Smooth muscle cell (in vitro differentiated cells): ENCODE results near the gene KRTAP15-1. TPM values are rescaled to one million over a fixed set of nuclear protein-coding genes. Genes with fewer than 3 reads are reported as not detected.

Experiments used
- DNase-seq: peaks from one replicate; lab custom pipeline; 2025; ENCODE audit not compliant: unreplicated experiment; lab: John Stamatoyannopoulos, UW
- H2AFZ ChIP-seq: fragments of 200-600 bp; sonication (generic); 2 replicates; pipeline ENCODE4 v1.6.0; 2016; ENCODE audit warnings: antibody characterized with exemption, low read depth, mild to moderate bottlenecking
- H3F3A ChIP-seq: fragments of 200-600 bp; sonication (generic); 2 replicates; pipeline ENCODE4 v1.6.0; 2017; ENCODE audit warnings: antibody characterized with exemption, low read depth
- H3K27ac ChIP-seq: fragments of 200-600 bp; sonication (generic); 2 replicates; pipeline ENCODE4 v1.5.1; 2016; ENCODE audit warnings: low read depth, mild to moderate bottlenecking
- H3K27me3 ChIP-seq: fragments of 200-600 bp; sonication (generic); 2 replicates; pipeline ENCODE4 v1.6.1; 2016; ENCODE audit warnings: low read depth, mild to moderate bottlenecking
- H3K36me3 ChIP-seq: fragments of 200-600 bp; sonication (generic); 2 replicates; pipeline ENCODE4 v1.5.1; 2016; ENCODE audit warnings: low read depth
- H3K4me1 ChIP-seq: fragments of 200-600 bp; sonication (generic); 2 replicates; pipeline ENCODE4 v1.5.1; 2016; ENCODE audit warnings: low read depth
- H3K4me2 ChIP-seq: fragments of 200-600 bp; sonication (generic); 2 replicates; pipeline ENCODE4 v1.6.0; 2016; ENCODE audit warnings: mild to moderate bottlenecking
- H3K4me3 ChIP-seq: fragments of 200-600 bp; sonication (generic); 2 replicates; pipeline ENCODE4 v1.5.1; 2016; ENCODE audit warnings: mild to moderate bottlenecking
- H3K79me2 ChIP-seq: fragments of 200-600 bp; sonication (generic); 2 replicates; pipeline ENCODE4 v1.6.0; 2016; ENCODE audit warnings: low read depth, mild to moderate bottlenecking
- H3K9ac ChIP-seq: fragments of 200-600 bp; sonication (generic); 2 replicates; pipeline ENCODE4 v1.6.0; 2016; ENCODE audit warnings: low read depth
- H3K9me3 ChIP-seq: fragments of 200-600 bp; sonication (generic); replicated peaks from 2 replicates; pipeline ENCODE4 v1.5.1; 2016; ENCODE audit warnings: low read depth
- H4K20me1 ChIP-seq: fragments of 200-600 bp; sonication (generic); 2 replicates; pipeline ENCODE4 v1.6.0; 2016; ENCODE audit warnings: low read depth
- CTCF ChIP-seq: fragments of 200-600 bp; sonication (generic); IDR thresholded peaks from 2 replicates; pipeline ENCODE4 v1.5.1; 2017; ENCODE audit warnings: borderline replicate concordance, mild to moderate bottlenecking, antibody characterized with exemption; ENCODE audit not compliant: insufficient read depth, poor library complexity, severe bottlenecking
- WGBS: methylation state at CpG from one replicate; pipeline ENCODE4 v1.1.7; 2016; ENCODE audit warnings: low lambda C conversion rate; 5-methylcytosine and 5-hydroxymethylcytosine counted together
- polyA plus RNA-seq: library from polyadenylated mRNA; unstranded; fragments of >200 nt; fragmentation: Nextera tagmentation; extraction: Ambion mirVana; gene quantifications from 2 replicates; pipeline ENCODE4 v1.2.1, GENCODE V29; 2016
- total RNA-seq: library from RNA; depleted of rRNA; stranded (reverse); fragments of >200 nt; gene quantifications from 2 replicates; pipeline ENCODE4 v1.2.3, GENCODE V29; 2014

KRTAP15-1 gene
- total and polyA plus RNA-seq, 2 experiments from 2014 or later = not detected

DNA sequence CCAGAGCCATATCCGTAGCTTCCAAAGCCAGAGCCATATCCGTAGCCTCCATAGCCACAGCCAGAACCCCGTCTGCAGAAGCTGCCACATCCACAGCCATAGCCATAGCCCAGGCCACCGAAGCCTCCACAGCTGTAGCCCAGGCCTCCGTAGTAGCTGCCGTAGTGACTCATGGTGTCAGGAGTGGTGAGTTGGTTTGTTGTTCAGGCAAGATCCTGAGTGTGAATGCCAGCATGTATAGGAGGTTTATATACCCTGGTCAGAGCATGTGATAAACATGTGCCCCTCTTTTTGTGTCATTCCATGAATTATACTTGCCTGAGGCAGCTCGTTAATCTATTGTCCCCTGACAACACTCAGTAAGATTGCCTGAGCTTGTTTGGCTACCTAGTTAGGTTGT is 40.1 kb downstream of the KRTAP15-1 start, which contains the start of gene KRTAP19-1:
TSS of gene KRTAP19-1 (minus strand) at position 223 of the 400 bp plus-strand sequence. CDS start at position 173, 50 bp downstream.
- Histone ChIP-seq H2AFZ (no peak within 1 kb of the TSS), H3K4me3 (no peak within 1 kb of the TSS), H3F3A (no peaks in the 10 kb centered on the region), H3K36me3 (no peaks in the 10 kb centered on the region), H4K20me1 (no peaks in the 10 kb centered on the region), H3K9ac (no peak within 1 kb of the TSS), H3K27ac (no peak within 1 kb of the TSS), H3K27me3 (no peaks in the 10 kb centered on the region), H3K9me3 (no peaks in the 10 kb centered on the region), H3K4me1 (no peaks in the 10 kb centered on the region), H3K4me2 (no peak within 1 kb of the TSS), H3K79me2 (no peaks in the 10 kb centered on the region)
- TF ChIP-seq CTCF = no peak
- WGBS = 80% methylated on average over 7 of the region's 7 CpGs
- no peak for DNase-seq

DNA sequence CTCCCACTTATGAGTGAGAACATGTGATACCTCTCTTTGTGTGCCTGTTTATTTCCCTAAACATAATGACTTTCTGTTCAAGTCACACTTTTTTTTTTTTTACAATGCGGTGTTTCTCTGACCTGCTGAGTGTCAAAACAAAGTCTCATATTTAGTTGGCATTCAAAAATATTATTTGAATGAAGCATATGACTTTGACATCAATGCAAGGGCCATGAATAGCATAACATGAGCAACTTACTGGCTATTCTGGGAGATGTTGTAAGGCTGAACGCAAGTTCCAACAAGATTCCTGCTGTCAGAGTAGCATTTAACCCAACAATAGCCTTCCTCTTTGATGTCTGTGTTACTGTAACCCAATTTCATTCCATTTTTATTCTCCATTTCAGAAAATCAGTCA is 42.1 kb downstream of the KRTAP15-1 start:
- WGBS = 71% methylated on average over 2 of the region's 2 CpGs
- H3K4me1 ChIP-seq = no peaks in the 10 kb centered on the region
- no peaks in the 10 kb centered on the region for H3K9me3 ChIP-seq
- no peak overlapping the region for H3K4me3 ChIP-seq
- H2AFZ ChIP-seq = no peak overlapping the region
- TF ChIP-seq CTCF = no peak
- no peaks in the 10 kb centered on the region for H4K20me1 ChIP-seq
- H3F3A ChIP-seq = no peaks in the 10 kb centered on the region
- no peak overlapping the region for H3K27ac ChIP-seq
- DNase-seq = no peak
- no peak overlapping the region for H3K4me2 ChIP-seq
- H3K9ac ChIP-seq = no peak overlapping the region
- no peaks in the 10 kb centered on the region for H3K79me2 ChIP-seq
- H3K36me3 ChIP-seq = no peaks in the 10 kb centered on the region
- H3K27me3 ChIP-seq = no peaks in the 10 kb centered on the region

- Histone ChIP-seq H3K9ac (no peak overlapping the region), H3F3A (no peaks in the 10 kb centered on the region), H4K20me1 (no peaks in the 10 kb centered on the region), H3K36me3 (no peaks in the 10 kb centered on the region), H3K79me2 (no peaks in the 10 kb centered on the region), H3K4me2 (no peak overlapping the region), H3K27me3 (no peaks in the 10 kb centered on the region), H3K4me3 (no peak overlapping the region), H2AFZ (no peak overlapping the region), H3K4me1 (no peaks in the 10 kb centered on the region), H3K9me3 (no peaks in the 10 kb centered on the region), H3K27ac (no peak overlapping the region)
- WGBS = 73% methylated on average over 2 of the region's 2 CpGs
- TF ChIP-seq CTCF = no peak
- DNase-seq = no peak
Observed at GRCh38 chr21:30486180-30486579, 46.1 kb downstream of the KRTAP15-1 start.

DNA sequence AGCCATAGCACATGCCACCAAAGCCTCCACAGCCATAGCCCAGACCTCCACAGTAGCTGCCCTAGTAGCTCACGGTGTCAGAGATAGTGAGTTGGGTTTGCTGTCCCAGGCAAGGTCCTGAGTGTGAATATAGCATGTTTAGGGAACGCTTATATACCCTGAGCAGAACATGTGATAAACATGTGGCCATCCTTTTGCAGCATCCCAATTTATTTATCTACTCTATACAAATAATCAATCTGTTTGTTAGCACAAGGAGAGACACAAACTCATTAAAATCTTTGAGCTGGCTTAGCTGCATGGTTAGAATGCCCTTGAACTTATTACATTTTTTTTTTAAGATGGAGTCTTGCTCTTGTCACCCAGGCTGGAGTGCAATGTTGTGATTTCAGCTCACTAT is 47.3 kb downstream of the KRTAP15-1 start, which contains the start of gene KRTAP19-2:
TSS of gene KRTAP19-2 (minus strand) at position 101 of the 400 bp plus-strand sequence. CDS start at position 13, 88 bp downstream.
- Histone ChIP-seq H3K4me3 (no peak within 1 kb of the TSS), H3K9me3 (no peaks in the 10 kb centered on the region), H2AFZ (no peak within 1 kb of the TSS), H3K36me3 (no peaks in the 10 kb centered on the region), H3K27ac (no peak within 1 kb of the TSS), H4K20me1 (no peaks in the 10 kb centered on the region), H3K4me2 (no peak within 1 kb of the TSS), H3K9ac (no peak within 1 kb of the TSS), H3F3A (no peaks in the 10 kb centered on the region), H3K79me2 (no peaks in the 10 kb centered on the region), H3K4me1 (no peaks in the 10 kb centered on the region), H3K27me3 (no peaks in the 10 kb centered on the region)
- 79% methylated on average over 2 of the region's 2 CpGs for WGBS
- TF ChIP-seq CTCF = no peak
- DNase-seq = no peak
